GM12878 (cell line): ENCODE measurements around the gene TP73. TPM values are rescaled to one million over a fixed set of nuclear protein-coding genes. Genes with fewer than 3 reads are reported as not detected.

Experiments used
- ATAC-seq: fragments of 200-7000 bp; cut with Tn5 transposase; 3 replicates; pipeline ENCODE4 v1.9.1; 2020; ENCODE audit warnings: mild to moderate bottlenecking, moderate library complexity
- BruUV-seq: library from RNA; stranded (reverse); fragments of 400-500 nt; replicated peaks from 2 replicates; lab custom pipeline; 2021; lab: Mats Ljungman, UMichigan
- CTCF ChIA-PET: fragments of 300-600 bp; sonication (Branson Sonifier 250); formaldehyde crosslinking; extraction: SDS; loops from one replicate; lab custom pipeline; 2021; ENCODE audit warnings: inconsistent platforms; lab: Yijun Ruan, JAX
- POLR2A ChIA-PET: fragments of 350-600 bp; formaldehyde crosslinking; extraction: SDS; loops from one replicate; lab custom pipeline; 2021; ENCODE audit warnings: inconsistent platforms; lab: Charles Lee
- RAD21 ChIA-PET: fragments of 300-600 bp; sonication (Branson Sonifier 250); formaldehyde crosslinking; loops from one replicate; lab custom pipeline; 2023; ENCODE audit warnings: antibody characterized with exemption; ENCODE audit not compliant: unreplicated experiment; lab: Charles Lee
- SMC1A ChIA-PET: fragments of 300-600 bp; sonication (Branson Sonifier 250); formaldehyde crosslinking; loops from one replicate; lab custom pipeline; 2023; ENCODE audit not compliant: unreplicated experiment, uncharacterized antibody; lab: Charles Lee
- DNase-seq: peaks from one replicate; pipeline ENCODE4 v3.0.0-alpha.2; 2011; ENCODE audit warnings: low read depth, low spot score
- FAIRE-seq: peaks from 3 replicates; lab custom pipeline; 2011; peaks lifted over from hg19 to GRCh38; lab: Jason Lieb, UNC
- H2AFZ ChIP-seq: 2 replicates; pipeline ENCODE4 v1.6.0; 2011; ENCODE audit warnings: low read depth, low read length, control low read depth; ENCODE audit not compliant: control insufficient read depth
- H3K27ac ChIP-seq: 2 replicates; pipeline ENCODE4 v1.5.1; 2011; ENCODE audit warnings: control low read depth; ENCODE audit not compliant: control insufficient read depth, insufficient read depth
- H3K27me3 ChIP-seq, 2 experiments: replicated peaks in 1 of 2; 2 replicates each; pipeline versions ENCODE4 v1.6.0 to v1.6.1; 2011; ENCODE audit warnings: low read length in 1 of 2; ENCODE audit not compliant: control insufficient read depth in 2 of 2, insufficient read depth in 2 of 2
- H3K36me3 ChIP-seq, 2 experiments: 2 replicates each; pipeline ENCODE4 v1.5.1; 2011; ENCODE audit warnings: low read length in 1 of 2; ENCODE audit not compliant: control insufficient read depth in 2 of 2, insufficient read depth in 2 of 2
- H3K4me1 ChIP-seq: 2 replicates; pipeline ENCODE4 v1.6.1; 2011; ENCODE audit warnings: mild to moderate bottlenecking, low read length, moderate library complexity, mixed read lengths; ENCODE audit not compliant: control insufficient read depth, insufficient read depth
- H3K4me2 ChIP-seq: 2 replicates; pipeline ENCODE4 v1.6.0; 2011; ENCODE audit warnings: control low read depth; ENCODE audit not compliant: control insufficient read depth, insufficient read depth
- H3K4me3 ChIP-seq: fragments of 200-600 bp; sonication (generic); 2 replicates; pipeline ENCODE4 v1.5.1; 2016
- H3K79me2 ChIP-seq: 2 replicates; pipeline ENCODE4 v1.6.0; 2011; ENCODE audit warnings: low read length; ENCODE audit not compliant: control insufficient read depth, insufficient read depth
- H3K9ac ChIP-seq: 2 replicates; pipeline ENCODE4 v1.8.0; 2011; ENCODE audit warnings: low read length, control low read depth, mixed read lengths; ENCODE audit not compliant: control insufficient read depth, insufficient read depth
- H3K9me3 ChIP-seq: replicated peaks from 3 replicates; pipeline ENCODE4 v1.5.1; 2011; ENCODE audit warnings: mild to moderate bottlenecking, low read length; ENCODE audit not compliant: control insufficient read depth, insufficient read depth
- H4K20me1 ChIP-seq: 2 replicates; pipeline ENCODE4 v1.6.0; 2011; ENCODE audit not compliant: control insufficient read depth, insufficient read depth
- KLF5 ChIP-seq: fragments of 450-650 bp; IDR thresholded peaks from 2 replicates; pipeline ENCODE4 v1.6.1; 2014; ENCODE audit warnings: mild to moderate bottlenecking; ENCODE audit not compliant: partially characterized antibody
- NR2C1 ChIP-seq: fragments of 450-650 bp; IDR thresholded peaks from 2 replicates; pipeline ENCODE4 v1.6.1; 2017; ENCODE audit warnings: antibody characterized with exemption, mild to moderate bottlenecking, moderate library complexity
- RFX5 ChIP-seq: IDR thresholded peaks from 2 replicates; pipeline ENCODE4 v1.6.1; 2011; ENCODE audit warnings: low read depth, low read length, improper control_type of control experiment
- TCF7 ChIP-seq: IDR thresholded peaks from 2 replicates; pipeline ENCODE4 v1.6.1; 2014; ENCODE audit warnings: antibody characterized with exemption, borderline replicate concordance
- WRNIP1 ChIP-seq: IDR thresholded peaks from 2 replicates; pipeline ENCODE4 v1.6.1; 2011; ENCODE audit warnings: low read depth, low read length, improper control_type of control experiment, borderline replicate concordance
- ZNF622 ChIP-seq: fragments of 450-650 bp; IDR thresholded peaks from 2 replicates; pipeline ENCODE4 v1.6.1; 2017; ENCODE audit warnings: mild to moderate bottlenecking, inconsistent platforms
- WGBS: methylation state at CpG from one replicate; pipeline ENCODE4 v1.1.6; 2016; ENCODE audit warnings: low lambda C conversion rate; ENCODE audit not compliant: insufficient replicate concordance, insufficient coverage; ENCODE audit errors: missing lambda C conversion rate; 5-methylcytosine and 5-hydroxymethylcytosine counted together
- in situ Hi-C: fragments of 300-500 bp; cut with MboI; formaldehyde crosslinking; loops from 9 replicates; pipeline ENCODE4 v1.14.3; 2018; ENCODE audit warnings: mixed read lengths
- intact Hi-C: fragments of 100-400 bp; cut with micrococcal nuclease; formaldehyde crosslinking; loops from one replicate; pipeline ENCODE4 v1.14.2; 2022; ENCODE audit not compliant: unreplicated experiment
- polyA plus RNA-seq, 11 experiments: library from polyadenylated mRNA; depleted of rRNA in 4 of 11; unstranded in 6 of 11; stranded (reverse) in 5 of 11; fragments of >200 nt; fragmentation: Nextera tagmentation in 4 of 11; fragmentation: Illumina TruSeq in 1 of 11; extraction: Ambion mirVana in 4 of 11; extraction: Trizol in 1 of 11; gene quantifications; 1 replicate in 1 of 11; 2 replicates in 10 of 11; pipeline versions ENCODE4 v1.2.1 to v1.2.3, GENCODE V29; 2011 to 2016; ENCODE audit warnings: inconsistent platforms in 2 of 11, missing spikeins in 2 of 11, low read depth in 1 of 11
- total RNA-seq, 4 experiments: library from RNA; depleted of rRNA in 3 of 4; stranded (reverse); fragments of >200 nt in 3 of 4; fragmentation: Illumina TruSeq in 1 of 4; extraction: Trizol in 1 of 4; gene quantifications; 2 replicates each; pipeline versions ENCODE4 v1.2.1 to v1.2.3, GENCODE V29; 2013 to 2021
- TF ChIP-seq, protein P1 (sequence below): fragments of 450-650 bp; IDR thresholded peaks from 2 replicates; pipeline ENCODE4 v1.6.1; 2017; ENCODE audit warnings: mild to moderate bottlenecking, moderate library complexity
- TF ChIP-seq, protein P2 (sequence below): fragments of 450-650 bp; IDR thresholded peaks from 2 replicates; pipeline ENCODE4 v1.6.1; 2017; ENCODE audit warnings: low read depth, mild to moderate bottlenecking, moderate library complexity
- TF ChIP-seq, protein P3 (sequence below): fragments of 450-650 bp; IDR thresholded peaks from 2 replicates; pipeline ENCODE4 v1.6.1; 2018; ENCODE audit warnings: borderline replicate concordance, mild to moderate bottlenecking; ENCODE audit not compliant: partially characterized antibody
- TF ChIP-seq, protein P4 (sequence below): IDR thresholded peaks from 2 replicates; pipeline ENCODE4 v1.6.1; 2011; ENCODE audit warnings: borderline replicate concordance, low read depth, mild to moderate bottlenecking, moderate library complexity, mixed read lengths, low read length; ENCODE audit not compliant: insufficient read depth; ENCODE audit errors: extremely low read length

Gene TP73
- total and polyA plus RNA-seq, 10 of the 15 experiments (the other 5 are each of a cell fraction or from before 2014, with no cell fraction given): 0.08 to 54.2 (median 14.9) TPM

DNA sequence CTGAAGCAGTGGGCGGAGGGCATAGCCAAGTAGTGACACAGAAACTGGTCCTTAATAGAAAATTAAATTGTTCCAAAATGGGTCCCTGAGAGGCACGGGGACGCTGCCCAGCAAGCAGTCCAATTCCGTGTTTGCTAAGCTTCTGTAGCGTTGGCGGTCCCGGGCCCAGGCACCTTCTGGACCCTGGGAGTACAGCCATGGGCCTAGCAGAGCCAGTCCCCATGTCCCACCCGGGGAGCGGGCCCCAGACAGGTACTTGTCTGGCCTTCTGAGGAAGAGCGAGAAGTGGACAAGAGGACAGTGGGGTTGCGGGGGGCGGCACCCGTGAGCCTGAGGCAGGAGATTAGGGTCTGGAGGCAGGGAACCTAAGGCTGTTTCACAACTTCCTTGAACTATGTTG lies 88.4 kb downstream of the TP73 start:
- ChIA-PET POLR2A (no interaction called here), RAD21 (no interaction called here), CTCF (no interaction called here), SMC1A (no interaction called here)
- in situ Hi-C loops (no loop called here), intact Hi-C loops (no loop called here)
- no peaks in the 10 kb centered on the region for H3K4me1 ChIP-seq
- no peak for ATAC-seq
- H3K27me3 ChIP-seq: no peaks in the 10 kb centered on the region
- no peak overlapping the region for H3K9ac ChIP-seq
- TF ChIP-seq WRNIP1: no peak
- no peak for TF ChIP-seq NR2C1
- TF ChIP-seq, protein P1, sequence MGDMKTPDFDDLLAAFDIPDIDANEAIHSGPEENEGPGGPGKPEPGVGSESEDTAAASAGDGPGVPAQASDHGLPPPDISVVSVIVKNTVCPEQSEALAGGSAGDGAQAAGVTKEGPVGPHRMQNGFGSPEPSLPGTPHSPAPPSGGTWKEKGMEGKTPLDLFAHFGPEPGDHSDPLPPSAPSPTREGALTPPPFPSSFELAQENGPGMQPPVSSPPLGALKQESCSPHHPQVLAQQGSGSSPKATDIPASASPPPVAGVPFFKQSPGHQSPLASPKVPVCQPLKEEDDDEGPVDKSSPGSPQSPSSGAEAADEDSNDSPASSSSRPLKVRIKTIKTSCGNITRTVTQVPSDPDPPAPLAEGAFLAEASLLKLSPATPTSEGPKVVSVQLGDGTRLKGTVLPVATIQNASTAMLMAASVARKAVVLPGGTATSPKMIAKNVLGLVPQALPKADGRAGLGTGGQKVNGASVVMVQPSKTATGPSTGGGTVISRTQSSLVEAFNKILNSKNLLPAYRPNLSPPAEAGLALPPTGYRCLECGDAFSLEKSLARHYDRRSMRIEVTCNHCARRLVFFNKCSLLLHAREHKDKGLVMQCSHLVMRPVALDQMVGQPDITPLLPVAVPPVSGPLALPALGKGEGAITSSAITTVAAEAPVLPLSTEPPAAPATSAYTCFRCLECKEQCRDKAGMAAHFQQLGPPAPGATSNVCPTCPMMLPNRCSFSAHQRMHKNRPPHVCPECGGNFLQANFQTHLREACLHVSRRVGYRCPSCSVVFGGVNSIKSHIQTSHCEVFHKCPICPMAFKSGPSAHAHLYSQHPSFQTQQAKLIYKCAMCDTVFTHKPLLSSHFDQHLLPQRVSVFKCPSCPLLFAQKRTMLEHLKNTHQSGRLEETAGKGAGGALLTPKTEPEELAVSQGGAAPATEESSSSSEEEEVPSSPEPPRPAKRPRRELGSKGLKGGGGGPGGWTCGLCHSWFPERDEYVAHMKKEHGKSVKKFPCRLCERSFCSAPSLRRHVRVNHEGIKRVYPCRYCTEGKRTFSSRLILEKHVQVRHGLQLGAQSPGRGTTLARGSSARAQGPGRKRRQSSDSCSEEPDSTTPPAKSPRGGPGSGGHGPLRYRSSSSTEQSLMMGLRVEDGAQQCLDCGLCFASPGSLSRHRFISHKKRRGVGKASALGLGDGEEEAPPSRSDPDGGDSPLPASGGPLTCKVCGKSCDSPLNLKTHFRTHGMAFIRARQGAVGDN: no peak
- TF ChIP-seq, protein P2, sequence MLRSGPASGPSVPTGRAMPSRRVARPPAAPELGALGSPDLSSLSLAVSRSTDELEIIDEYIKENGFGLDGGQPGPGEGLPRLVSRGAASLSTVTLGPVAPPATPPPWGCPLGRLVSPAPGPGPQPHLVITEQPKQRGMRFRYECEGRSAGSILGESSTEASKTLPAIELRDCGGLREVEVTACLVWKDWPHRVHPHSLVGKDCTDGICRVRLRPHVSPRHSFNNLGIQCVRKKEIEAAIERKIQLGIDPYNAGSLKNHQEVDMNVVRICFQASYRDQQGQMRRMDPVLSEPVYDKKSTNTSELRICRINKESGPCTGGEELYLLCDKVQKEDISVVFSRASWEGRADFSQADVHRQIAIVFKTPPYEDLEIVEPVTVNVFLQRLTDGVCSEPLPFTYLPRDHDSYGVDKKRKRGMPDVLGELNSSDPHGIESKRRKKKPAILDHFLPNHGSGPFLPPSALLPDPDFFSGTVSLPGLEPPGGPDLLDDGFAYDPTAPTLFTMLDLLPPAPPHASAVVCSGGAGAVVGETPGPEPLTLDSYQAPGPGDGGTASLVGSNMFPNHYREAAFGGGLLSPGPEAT: no peak
- TF ChIP-seq ZNF622: no peak
- no peak for TF ChIP-seq TCF7
- TF ChIP-seq, protein P3, sequence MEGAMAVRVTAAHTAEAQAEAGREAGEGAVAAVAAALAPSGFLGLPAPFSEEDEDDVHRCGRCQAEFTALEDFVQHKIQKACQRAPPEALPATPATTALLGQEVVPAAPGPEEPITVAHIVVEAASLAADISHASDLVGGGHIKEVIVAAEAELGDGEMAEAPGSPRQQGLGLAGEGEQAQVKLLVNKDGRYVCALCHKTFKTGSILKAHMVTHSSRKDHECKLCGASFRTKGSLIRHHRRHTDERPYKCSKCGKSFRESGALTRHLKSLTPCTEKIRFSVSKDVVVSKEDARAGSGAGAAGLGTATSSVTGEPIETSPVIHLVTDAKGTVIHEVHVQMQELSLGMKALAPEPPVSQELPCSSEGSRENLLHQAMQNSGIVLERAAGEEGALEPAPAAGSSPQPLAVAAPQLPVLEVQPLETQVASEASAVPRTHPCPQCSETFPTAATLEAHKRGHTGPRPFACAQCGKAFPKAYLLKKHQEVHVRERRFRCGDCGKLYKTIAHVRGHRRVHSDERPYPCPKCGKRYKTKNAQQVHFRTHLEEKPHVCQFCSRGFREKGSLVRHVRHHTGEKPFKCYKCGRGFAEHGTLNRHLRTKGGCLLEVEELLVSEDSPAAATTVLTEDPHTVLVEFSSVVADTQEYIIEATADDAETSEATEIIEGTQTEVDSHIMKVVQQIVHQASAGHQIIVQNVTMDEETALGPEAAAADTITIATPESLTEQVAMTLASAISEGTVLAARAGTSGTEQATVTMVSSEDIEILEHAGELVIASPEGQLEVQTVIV: no peak
- no peak for TF ChIP-seq RFX5
- TF ChIP-seq, protein P4, sequence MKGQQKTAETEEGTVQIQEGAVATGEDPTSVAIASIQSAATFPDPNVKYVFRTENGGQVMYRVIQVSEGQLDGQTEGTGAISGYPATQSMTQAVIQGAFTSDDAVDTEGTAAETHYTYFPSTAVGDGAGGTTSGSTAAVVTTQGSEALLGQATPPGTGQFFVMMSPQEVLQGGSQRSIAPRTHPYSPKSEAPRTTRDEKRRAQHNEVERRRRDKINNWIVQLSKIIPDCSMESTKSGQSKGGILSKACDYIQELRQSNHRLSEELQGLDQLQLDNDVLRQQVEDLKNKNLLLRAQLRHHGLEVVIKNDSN: no peak
- no peak for TF ChIP-seq KLF5
- no TSS peak for BruUV-seq
- no peak overlapping the region for H3K4me2 ChIP-seq
- no peak overlapping the region for H2AFZ ChIP-seq
- no peak for DNase-seq
- H3K36me3 ChIP-seq: peaks cover 2 to 3% of the 10 kb centered on the region in 2 experiments; a peak in 3 of 4 replicates
- no peak overlapping the region for H3K27ac ChIP-seq
- H4K20me1 ChIP-seq: no peaks in the 10 kb centered on the region
- no peaks in the 10 kb centered on the region for H3K79me2 ChIP-seq
- H3K4me3 ChIP-seq: no peak overlapping the region
- no peak for FAIRE-seq
- H3K9me3 ChIP-seq: no peaks in the 10 kb centered on the region
- 94% methylated on average over 13 of the region's 13 CpGs for WGBS
